Melanocyte of skin (primary cell): ENCODE results near the gene SPINK1. TPM values are rescaled to one million over a fixed set of nuclear protein-coding genes. Genes with fewer than 3 reads are reported as not detected.

ENCODE experiments used
- total RNA-seq, 2 donors: library from RNA; depleted of rRNA; stranded (reverse); fragments of >200 nt; gene quantifications; 2 replicates each; pipeline ENCODE4 v1.2.3, GENCODE V29; 2012

SPINK1 gene, protein sequence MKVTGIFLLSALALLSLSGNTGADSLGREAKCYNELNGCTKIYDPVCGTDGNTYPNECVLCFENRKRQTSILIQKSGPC
- under 1 TPM in 1 of 2 donors, not detected in 1; 1.00 TPM for total RNA-seq

DNA sequence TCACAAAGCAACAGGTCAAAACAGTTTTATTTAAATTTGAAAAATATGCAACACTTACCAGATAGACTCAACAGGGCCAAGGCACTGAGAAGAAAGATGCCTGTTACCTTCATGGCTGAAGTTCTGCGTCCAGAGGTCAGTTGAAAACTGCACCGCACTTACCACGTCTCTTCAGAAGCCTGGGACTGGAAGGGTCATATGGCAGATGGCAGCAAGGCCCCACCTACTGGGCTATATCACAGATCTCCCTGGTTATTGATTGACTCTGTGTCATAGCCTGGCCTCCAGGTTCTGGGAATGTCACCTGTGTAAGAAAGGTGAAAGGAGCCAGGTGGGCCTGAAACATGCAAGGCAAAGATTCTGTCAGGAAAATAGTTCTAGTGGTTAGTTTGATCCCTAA lies at the start of gene SPINK1:
Gene SPINK1, minus strand, starts transcription at position 207 of the 400 bp plus-strand sequence. Its CDS starts 94 bp downstream, at position 113.

DNA sequence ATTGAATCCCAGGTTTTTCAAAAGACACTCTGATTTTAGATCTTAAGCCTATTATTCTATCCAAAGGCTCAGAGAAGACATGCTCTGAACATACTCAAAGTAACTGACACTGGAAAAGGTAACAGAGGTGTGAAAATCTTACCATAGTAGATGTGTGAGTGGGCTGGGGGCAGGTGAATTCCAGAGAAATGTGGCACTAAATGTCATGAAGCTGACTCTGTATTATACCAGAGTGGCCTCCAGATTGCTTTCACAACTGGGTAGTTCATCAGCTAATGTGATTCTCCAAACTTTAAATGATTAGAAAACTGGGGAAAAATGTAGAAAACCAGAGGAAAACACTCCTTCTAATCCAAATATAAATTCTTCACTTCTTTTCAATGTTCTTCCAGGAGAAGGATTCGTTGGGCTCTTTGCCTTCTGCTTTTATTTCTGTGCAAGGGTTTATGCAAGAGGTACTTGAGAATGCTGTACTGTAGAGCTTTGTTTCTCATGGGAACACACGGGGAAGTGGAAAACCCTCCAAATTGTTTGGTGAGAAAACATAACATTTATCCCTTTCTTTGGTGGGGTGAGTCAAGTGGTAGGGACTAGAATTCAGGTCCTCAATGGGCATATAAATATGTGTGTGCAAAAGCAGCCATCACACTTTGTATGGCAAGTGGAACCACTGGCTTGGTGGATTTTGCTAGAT lies 46.7 kb upstream of the SPINK1 start, which contains the start of gene SCGB3A2:
Gene SCGB3A2, plus strand, starts transcription at position 646 of the 694 bp plus-strand sequence. CDS start 93 bp downstream, outside the sequence.

DNA sequence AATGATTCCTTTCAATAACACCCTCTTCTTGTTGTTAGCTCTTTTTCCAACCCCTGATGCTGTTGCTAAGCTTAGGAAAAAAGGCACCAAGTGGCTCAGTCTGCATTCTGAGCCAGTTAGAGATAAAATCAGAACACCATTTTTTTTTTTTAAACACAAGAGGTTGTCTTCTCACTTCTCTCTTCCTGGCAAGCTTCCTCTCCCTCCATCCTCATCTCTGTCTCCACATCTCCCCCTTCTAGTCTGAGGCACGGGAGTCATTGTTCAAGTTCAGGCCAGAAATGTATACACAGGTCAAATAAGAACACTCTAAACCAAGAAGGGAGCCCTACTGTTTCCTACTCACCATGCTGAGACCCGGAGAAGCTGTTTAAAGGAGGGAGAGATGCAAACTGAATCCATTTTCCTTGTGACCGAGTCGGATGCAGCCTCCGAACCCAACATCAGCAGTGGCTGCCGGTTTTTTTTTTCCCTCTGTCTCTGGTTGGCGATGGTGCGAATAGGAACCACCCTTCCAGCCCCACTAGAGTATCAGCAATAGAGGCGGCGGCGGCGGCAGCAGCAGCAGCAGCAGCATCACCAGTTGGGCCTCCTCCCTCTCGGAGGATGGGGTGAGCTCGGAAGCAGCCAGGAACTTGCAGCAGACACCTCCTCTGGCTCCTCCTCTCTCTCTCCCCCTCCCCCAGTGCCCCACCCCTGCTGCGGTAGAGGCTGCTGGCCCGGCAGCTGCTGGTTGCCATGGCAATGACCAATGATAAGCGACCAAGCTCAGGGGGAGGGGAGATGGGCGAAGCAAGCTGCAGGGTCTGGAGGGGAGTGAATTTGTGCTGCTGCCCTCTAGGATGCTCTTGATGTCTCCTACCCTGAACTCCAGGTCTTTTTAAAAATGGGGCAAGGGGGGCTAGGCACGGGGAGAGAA lies 49.1 kb downstream of the SPINK1 start, which contains the start of gene JAKMIP2:
Gene JAKMIP2, minus strand, starts transcription at position 619 of the 919 bp plus-strand sequence. CDS start 110,922 bp downstream, outside the sequence.

Other genes with a start within 250 kb of the SPINK1 start
- gene JAKMIP2, start 48.9 kb downstream of the SPINK1 start, total RNA-seq = under 1 TPM; under 0.01 to 0.34 TPM
- not detected for gene SCGB3A2, start 47.0 kb upstream of the SPINK1 start, total RNA-seq
- gene C5orf46, start 74.9 kb upstream of the SPINK1 start, total RNA-seq = not detected
- gene SPINK5, start 232.3 kb upstream of the SPINK1 start, total RNA-seq = not detected